ENCODE measurements around the gene RTN1. TPM values are rescaled to one million over a fixed set of nuclear protein-coding genes. Genes with fewer than 3 reads are reported as not detected.

The RTN1 gene
- total RNA-seq, 1 donor from 2014 or later, result 0.65 TPM

DNA sequence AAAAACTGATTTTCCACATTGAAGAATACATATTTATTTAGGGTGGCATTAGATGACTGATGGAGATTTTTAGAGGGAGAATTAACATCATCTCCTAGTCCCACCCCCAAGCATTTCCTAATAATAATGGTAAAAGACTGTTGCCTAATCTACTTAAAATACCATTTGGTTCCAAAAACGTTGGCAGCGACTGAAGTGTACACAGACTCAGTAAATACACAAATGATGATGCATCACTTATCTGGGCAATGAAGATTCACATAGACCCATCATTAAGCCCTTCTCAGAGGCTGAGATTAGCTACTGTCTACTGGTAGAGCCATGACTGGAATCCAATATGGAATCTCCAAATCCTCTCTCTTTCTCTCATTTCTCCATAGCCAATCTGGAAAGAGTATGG lies 18.2 kb downstream of the RTN1 start:
- DNase-seq (ENCODE audit: low spot score), result no peak
- ATAC-seq, result peak; percentile 86

GRCh38 chr14:59850458-59850857 lies 20.1 kb downstream of the RTN1 start:
- DNase-seq (ENCODE audit: low spot score), result no peak
- ATAC-seq, result no peak

- DNase-seq (ENCODE audit: low spot score), result no peak
- no peak for ATAC-seq
Measured at GRCh38 chr14:59849411-59850130, 21.0 kb downstream of the RTN1 start.

DNA sequence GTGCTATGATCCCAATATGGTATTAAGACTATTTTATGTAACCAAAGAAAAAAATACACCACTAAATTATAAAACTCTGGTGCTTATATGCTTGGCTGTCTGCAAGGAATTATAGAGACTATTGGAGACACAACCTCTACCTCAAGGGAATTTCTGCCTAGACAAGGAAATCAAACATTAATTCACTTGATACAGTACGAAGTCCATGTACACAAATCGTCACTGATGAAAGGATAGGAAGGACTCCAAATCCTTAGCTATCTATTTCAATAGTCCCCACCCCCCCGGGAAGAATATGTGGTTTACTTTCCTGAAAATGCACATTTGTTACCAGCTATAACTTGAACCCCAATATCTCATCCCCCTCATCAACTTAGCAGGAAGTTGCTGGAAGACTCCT lies 21.9 kb downstream of the RTN1 start:
- peak; percentile 73 for ATAC-seq

DNA sequence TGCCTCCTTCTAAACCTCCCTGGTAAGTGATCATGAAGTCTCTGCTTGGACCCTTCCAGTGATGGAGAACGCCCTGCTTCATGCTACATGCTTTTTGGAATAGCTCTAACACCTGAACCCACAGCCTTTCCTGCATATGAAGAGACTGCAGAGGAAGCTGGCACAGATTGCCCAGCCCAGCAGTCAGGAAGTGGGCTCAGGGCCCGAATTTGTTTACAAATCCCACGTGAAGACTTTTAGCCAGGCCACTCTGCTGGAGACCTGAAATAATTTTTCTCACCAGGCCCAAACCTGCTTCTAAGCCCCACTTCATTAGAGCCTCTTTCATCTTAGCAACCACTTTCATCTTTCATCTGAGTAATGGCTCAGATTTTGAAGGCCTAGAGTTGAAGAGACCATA lies 22.9 kb downstream of the RTN1 start:
- DNase-seq (ENCODE audit: low spot score), result no peak
- peak; percentile 44 for ATAC-seq

More for the DNA sequence above, 21.9 kb downstream of the RTN1 start:
- no peak for DNase-seq (ENCODE audit: low spot score)

DNA sequence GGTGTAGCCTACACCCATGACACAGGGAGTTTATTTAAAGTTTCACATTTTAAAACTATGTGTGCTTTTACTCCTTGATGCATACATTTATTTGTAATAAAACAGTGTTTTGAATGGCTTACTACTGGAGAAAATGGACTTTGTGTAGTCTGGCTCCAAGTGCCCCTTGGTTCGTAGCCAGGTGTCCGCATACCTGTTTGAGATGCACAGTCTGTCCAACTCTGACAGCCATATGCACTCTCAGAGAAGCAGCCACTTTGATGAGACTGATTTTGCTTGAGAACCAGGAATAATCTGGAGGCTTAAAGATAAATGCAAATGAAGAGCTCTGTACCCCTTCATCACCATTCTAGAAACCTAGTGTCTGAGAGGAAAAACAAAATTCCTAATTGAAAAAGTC lies 24.0 kb downstream of the RTN1 start:
- no peak for DNase-seq (ENCODE audit: low spot score)

GRCh38 chr14:59845245-59845644 lies 25.3 kb downstream of the RTN1 start:
- DNase-seq (ENCODE audit: low spot score) (no peak), ATAC-seq (no peak)

More for the DNA sequence above, 24.0 kb downstream of the RTN1 start:
- peak; percentile 56 for ATAC-seq

DNA sequence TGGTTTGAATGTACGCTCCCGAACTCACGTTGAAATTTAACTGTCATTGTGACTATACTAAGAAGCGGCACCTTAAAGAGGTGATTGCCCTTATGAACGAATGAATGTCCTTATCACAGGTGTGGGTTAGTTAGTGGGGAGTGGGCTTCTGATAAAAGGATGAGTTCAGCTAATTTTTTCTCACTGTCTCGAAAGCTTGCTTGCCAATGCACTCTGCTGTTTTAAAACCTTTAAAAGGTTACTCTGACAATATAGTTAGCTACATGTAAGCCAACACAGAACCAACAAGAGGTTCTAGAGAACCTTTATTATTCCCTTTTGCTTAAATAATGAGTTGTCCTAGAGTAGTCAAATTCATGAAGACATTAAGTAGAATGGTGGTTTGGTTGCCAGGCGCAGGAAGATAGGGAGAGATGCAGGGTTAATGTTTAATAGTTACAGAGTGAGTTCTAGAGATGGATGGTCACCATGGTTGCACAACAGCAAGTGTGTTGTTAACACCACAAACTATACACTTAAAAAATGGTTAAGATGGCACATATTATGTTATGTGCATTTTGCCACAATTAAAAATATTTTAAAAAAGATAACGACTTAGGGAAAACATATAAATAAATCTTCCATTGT lies 26.3 kb downstream of the RTN1 start:
- no peak for DNase-seq (ENCODE audit: low spot score)
- peak; percentile 52 for ATAC-seq

- DNase-seq (ENCODE audit: low spot score), result no peak
- no peak for ATAC-seq
Measured at GRCh38 chr14:59836116-59836515, 34.5 kb downstream of the RTN1 start.

DNA sequence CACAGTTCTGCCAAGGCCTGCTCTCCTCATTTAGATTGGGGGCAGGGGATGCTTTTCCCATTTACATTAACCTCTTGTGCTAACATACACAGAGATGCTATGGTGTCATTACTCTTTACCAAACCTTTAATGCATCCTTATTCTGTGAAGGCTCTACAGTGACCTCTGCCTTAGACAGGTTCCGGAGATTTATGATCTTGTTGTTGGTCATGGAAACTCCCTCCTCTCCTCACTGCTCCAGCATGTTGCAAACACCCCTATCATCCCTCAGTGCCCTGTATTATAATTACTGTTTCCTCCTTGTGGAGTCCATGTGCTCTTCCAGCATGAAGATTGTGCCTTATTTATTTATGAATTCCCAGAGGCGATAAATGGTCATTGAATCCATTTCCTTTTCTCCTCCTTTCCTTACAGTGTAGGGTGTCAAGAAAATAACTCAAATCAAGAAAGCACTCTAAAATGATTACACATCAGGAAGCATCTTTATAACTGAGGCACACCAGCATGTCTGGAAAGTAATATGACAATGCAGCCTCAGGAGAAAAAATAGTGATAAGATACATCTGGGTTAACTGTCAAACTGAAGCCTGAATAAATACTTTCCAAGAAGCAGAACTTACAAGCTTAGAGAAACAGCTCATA lies 37.8 kb downstream of the RTN1 start:
- no peak for DNase-seq (ENCODE audit: low spot score)
- ATAC-seq, result no peak

DNA sequence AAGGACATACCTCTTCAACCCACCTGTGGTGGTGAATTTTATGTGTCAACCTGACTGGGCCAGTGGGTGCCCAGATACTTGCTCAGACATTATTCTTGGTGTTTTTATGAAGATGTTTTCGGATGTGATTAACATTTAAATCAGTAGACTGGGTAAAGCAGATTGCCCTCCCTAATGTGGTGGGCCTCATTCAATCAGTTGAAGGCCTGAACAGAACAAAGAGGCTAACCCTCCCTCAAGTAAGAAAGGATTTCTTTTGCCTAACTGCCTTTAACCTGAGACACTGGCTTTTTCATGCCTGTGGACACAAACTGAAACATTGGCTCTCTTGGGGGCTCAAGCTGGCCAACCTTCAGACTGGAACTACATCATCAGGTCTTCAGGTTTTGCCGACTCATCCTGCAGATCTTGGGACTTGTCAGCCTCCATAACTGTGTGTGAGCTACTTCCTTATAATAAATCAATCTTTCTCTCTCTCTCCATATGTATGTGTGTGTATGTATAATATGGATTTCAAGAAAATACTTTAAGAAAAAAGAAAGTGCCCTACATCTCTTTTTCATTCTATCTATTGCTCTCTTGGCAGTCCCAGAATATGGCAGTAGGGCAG lies 39.4 kb downstream of the RTN1 start:
- no peak for ATAC-seq
- no peak for DNase-seq (ENCODE audit: low spot score)

DNA sequence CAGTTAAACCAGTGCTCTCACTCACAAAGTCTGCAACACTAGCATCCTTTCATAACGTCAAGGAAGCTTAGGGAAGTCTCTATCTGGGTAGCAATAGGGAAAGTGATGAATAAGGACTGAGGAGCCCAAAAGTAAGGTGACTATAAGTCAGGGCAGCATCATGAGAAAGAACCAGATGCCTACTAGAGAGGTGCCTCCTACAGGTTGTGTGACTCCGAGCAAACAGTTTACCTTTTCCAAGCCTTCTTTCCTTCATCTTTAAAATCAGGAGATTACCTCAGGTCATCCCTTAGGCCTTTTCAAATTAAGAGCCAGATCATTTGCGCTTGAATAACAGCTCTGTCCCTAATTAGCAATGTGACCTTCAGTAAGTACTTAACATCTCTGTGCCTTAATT lies 40.2 kb downstream of the RTN1 start:
- no peak for ATAC-seq
- DNase-seq (ENCODE audit: low spot score), result no peak

- ATAC-seq (no peak), DNase-seq (ENCODE audit: low spot score) (no peak)
Measured at GRCh38 chr14:59829469-59830337, 40.9 kb downstream of the RTN1 start.

GRCh38 chr14:59828276-59828675 lies 42.3 kb downstream of the RTN1 start:
- no peak for DNase-seq (ENCODE audit: low spot score)
- ATAC-seq, result no peak

- ATAC-seq (no peak), DNase-seq (ENCODE audit: low spot score) (no peak)
Measured at GRCh38 chr14:59827401-59827800, 43.2 kb downstream of the RTN1 start.

- no peak for ATAC-seq
- no peak for DNase-seq (ENCODE audit: low spot score)
Measured at GRCh38 chr14:59826150-59826549, 44.4 kb downstream of the RTN1 start.

DNA sequence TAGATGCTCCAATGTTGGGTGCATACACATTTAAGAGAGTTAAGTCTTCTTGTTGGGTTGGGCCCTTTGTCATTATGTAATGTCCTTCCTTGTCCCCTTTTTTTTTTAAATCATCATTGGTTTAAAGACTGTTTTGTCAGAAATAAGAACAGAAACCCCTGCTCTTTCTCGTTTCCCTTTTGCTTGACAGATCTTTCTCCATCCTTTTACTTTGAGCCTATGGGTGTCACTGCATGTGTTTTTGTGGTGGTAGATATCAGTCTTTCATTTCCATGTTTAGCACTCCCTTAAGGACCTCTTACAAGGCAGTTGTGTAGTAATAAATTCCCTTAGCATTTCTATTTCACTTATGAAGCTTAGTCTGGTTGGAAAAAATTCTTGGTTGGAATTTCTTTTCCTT lies 47.4 kb downstream of the RTN1 start:
- DNase-seq (ENCODE audit: low spot score) (no peak), ATAC-seq (no peak)

DNA sequence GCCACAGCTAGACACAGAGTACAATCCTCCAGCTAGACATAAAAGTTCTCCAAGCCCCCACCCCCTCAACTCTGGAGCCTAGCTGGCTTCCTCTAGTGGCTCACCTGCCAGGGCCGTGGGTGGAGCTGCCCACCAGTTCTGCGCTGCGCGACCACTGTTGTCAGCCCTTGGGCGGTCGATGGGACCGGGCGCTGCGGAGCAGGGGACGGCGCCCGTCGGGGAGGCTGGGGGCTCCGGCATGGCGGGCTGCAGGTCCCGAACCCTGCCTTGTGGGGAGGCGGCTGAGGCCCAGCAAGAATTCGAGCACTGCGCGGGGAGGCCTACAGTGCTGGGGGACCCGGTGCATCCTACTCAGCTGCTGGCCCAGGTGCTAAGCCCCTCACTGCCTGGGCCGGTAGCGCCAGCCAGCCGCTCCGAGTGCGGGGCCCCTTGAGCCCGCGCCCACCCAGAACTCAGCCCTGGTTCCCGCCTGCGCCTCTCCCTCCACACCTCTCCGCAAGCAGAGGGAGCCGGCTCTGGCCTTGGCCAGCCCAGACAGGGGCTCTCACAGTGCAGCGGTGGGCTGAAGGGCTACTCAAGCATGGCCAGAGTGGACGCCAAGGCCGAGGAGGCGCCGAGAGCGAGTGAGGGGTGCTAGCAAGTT lies 51.0 kb downstream of the RTN1 start:
- DNase-seq (ENCODE audit: low spot score), result no peak

DNA sequence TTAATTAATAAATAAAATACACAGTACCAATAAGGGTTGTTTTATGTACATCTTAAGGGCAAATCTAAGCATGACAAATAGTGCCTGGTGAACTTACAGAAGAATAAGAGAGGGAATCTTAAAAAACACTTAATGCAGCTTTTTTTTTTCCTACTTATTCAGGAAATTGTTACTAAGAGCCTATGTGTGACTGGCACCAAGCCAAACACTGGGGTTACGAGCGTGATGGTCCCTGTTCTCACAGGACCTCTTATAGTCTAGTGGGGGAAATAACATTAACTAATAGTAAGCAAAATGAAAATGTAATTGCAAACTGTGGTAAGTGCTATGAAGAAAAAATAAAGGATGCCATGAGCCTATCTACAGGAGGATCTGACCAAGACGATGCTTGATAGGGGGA lies 53.6 kb downstream of the RTN1 start:
- no peak for ATAC-seq
- DNase-seq (ENCODE audit: low spot score), result no peak

More for the DNA sequence above, 51.0 kb downstream of the RTN1 start:
- no peak for ATAC-seq

DNA sequence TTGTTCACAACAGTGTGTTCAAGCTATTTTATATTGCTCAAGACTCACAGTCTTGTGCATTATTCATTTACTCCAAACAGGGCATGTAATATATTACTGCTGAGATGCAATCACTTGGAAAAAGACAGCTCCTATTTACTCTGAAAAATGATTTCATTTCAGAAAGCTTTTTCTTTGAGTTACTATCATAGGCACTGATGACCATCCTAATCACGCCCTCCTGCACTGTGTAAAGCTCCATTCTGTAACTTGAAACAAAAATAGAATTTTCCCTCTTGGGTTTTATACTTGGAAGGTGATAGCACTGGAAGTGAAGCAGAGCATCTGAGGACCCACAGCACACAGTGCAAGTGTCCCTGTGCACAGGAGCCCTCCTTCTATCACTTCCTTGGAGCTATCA lies 55.6 kb downstream of the RTN1 start:
- DNase-seq (ENCODE audit: low spot score) (no peak), ATAC-seq (no peak)
